SK-N-SH (cell line): ENCODE results near the gene KIF20B. TPM values are rescaled to one million over a fixed set of nuclear protein-coding genes. Genes with fewer than 3 reads are reported as not detected.

Experiments
- CTCF ChIA-PET: fragments of 300-600, 350-600 bp; formaldehyde crosslinking; extraction: SDS; loops from one replicate; lab custom pipeline; 2021; lab: Yijun Ruan, JAX
- POLR2A ChIA-PET: fragments of 350-600 bp; sonication (Branson Sonifier 250); formaldehyde crosslinking; extraction: SDS; loops from one replicate; lab custom pipeline; 2020; ENCODE audit warnings: antibody characterized with exemption, inconsistent platforms; lab: Yijun Ruan, JAX
- DNase-seq: peaks from one replicate; pipeline ENCODE4 v3.0.0; 2012
- H2AFZ ChIP-seq: fragments of 200-600 bp; sonication (generic); 2 replicates; pipeline ENCODE4 v1.8.1; 2016; ENCODE audit warnings: antibody characterized with exemption, mild to moderate bottlenecking, low read depth
- H3F3A ChIP-seq: fragments of 200-600 bp; sonication (generic); replicated peaks from 2 replicates; pipeline ENCODE3; 2016; ENCODE audit warnings: antibody characterized with exemption, mild to moderate bottlenecking; ENCODE audit not compliant: insufficient read depth
- H3K27ac ChIP-seq, 2 experiments: fragments of 200-500 bp in 1 of 2; fragments of 200-600 bp in 1 of 2; sonication (Bioruptor generic) in 1 of 2; sonication (generic), shearing (Covaris generic) in 1 of 2; 2 replicates each; pipeline versions ENCODE4 v1.5.1 to v1.6.1; 2014 to 2016; ENCODE audit warnings: low read depth in 2 of 2, inconsistent platforms in 1 of 2, low read length in 1 of 2, mild to moderate bottlenecking in 1 of 2, mixed read lengths in 1 of 2
- H3K27me3 ChIP-seq: fragments of 200-600 bp; sonication (generic), shearing (Covaris generic); 2 replicates; pipeline ENCODE4 v1.6.1; 2016; ENCODE audit warnings: mixed run types; ENCODE audit not compliant: insufficient read depth
- H3K36me3 ChIP-seq, 2 experiments: fragments of 200-500 bp in 1 of 2; fragments of 200-600 bp in 1 of 2; sonication (Bioruptor generic) in 1 of 2; sonication (generic) in 1 of 2; replicated peaks in 1 of 2; 2 replicates each; pipeline versions ENCODE3 to v1.5.1; 2014 to 2016; ENCODE audit warnings: low read length in 1 of 2, mild to moderate bottlenecking in 1 of 2; ENCODE audit not compliant: insufficient read depth in 2 of 2, control insufficient read depth in 1 of 2
- H3K4me1 ChIP-seq, 2 experiments: fragments of 200-500 bp in 1 of 2; fragments of 200-600 bp in 1 of 2; sonication (Bioruptor generic) in 1 of 2; sonication (generic), shearing (Covaris generic) in 1 of 2; 2 replicates each; pipeline versions ENCODE4 v1.5.1 to v1.6.1; 2014 to 2016; ENCODE audit warnings: low read depth in 1 of 2, low read length in 1 of 2, mixed run types in 1 of 2; ENCODE audit not compliant: insufficient read depth in 2 of 2, control insufficient read depth in 1 of 2
- H3K4me2 ChIP-seq: fragments of 200-600 bp; sonication (generic), shearing (Covaris generic); 2 replicates; pipeline ENCODE4 v1.6.1; 2017; ENCODE audit warnings: mixed run types
- H3K4me3 ChIP-seq, 2 experiments: fragments of 200-500 bp in 1 of 2; fragments of 200-600 bp in 1 of 2; sonication (Bioruptor generic) in 1 of 2; sonication (generic), shearing (Covaris generic) in 1 of 2; 2 replicates each; pipeline versions ENCODE4 v1.5.1 to v1.8.1; 2014 to 2016; ENCODE audit warnings: low read depth in 2 of 2, inconsistent platforms in 1 of 2, low read length in 1 of 2, mild to moderate bottlenecking in 1 of 2, mixed read lengths in 1 of 2, moderate library complexity in 1 of 2
- H3K79me2 ChIP-seq: fragments of 200-600 bp; sonication (generic); 2 replicates; pipeline ENCODE4 v1.8.1; 2017; ENCODE audit warnings: mild to moderate bottlenecking; ENCODE audit not compliant: insufficient read depth
- H3K9ac ChIP-seq: fragments of 200-600 bp; sonication (generic); 2 replicates; pipeline ENCODE4 v1.6.1; 2017; ENCODE audit warnings: mixed run types
- H3K9me2 ChIP-seq: fragments of 200-600 bp; sonication (generic); 2 replicates; pipeline ENCODE4 v1.6.1; 2017; ENCODE audit warnings: mixed run types
- H3K9me3 ChIP-seq: fragments of 200-600 bp; sonication (generic); 2 replicates; pipeline ENCODE4 v1.6.1; 2017; ENCODE audit warnings: mixed run types, mild to moderate bottlenecking, moderate library complexity
- H4K20me1 ChIP-seq: fragments of 200-600 bp; sonication (generic); 2 replicates; pipeline ENCODE4 v1.6.1; 2017; ENCODE audit warnings: mild to moderate bottlenecking, mixed run types; ENCODE audit not compliant: insufficient read depth
- FOSL2 ChIP-seq: IDR thresholded peaks from 2 replicates; pipeline ENCODE4 v1.4.0; 2012; ENCODE audit warnings: low read depth, mild to moderate bottlenecking, moderate library complexity, borderline replicate concordance
- FOXJ3 ChIP-seq: sonication (generic); formaldehyde crosslinking; IDR thresholded peaks from 2 replicates; pipeline ENCODE4 v1.5.1; 2020; ENCODE audit warnings: mild to moderate bottlenecking, missing genetic modification reagents
- NFIC ChIP-seq: IDR thresholded peaks from 2 replicates; pipeline ENCODE4 v1.4.0; 2012; ENCODE audit warnings: borderline replicate concordance
- NRF1 ChIP-seq: IDR thresholded peaks from 2 replicates; pipeline ENCODE4 v1.6.1; 2012; ENCODE audit warnings: low read depth, mild to moderate bottlenecking, low read length
- POLR2AphosphoS5 ChIP-seq: IDR thresholded peaks from 2 replicates; pipeline ENCODE4 v1.6.1; 2012; ENCODE audit warnings: low read depth, low read length
- RAD21 ChIP-seq: IDR thresholded peaks from 2 replicates; pipeline ENCODE4 v1.6.1; 2012; ENCODE audit warnings: mild to moderate bottlenecking, low read length
- RXRA ChIP-seq: IDR thresholded peaks from 2 replicates; pipeline ENCODE4 v1.4.0; 2012; ENCODE audit warnings: low read depth, mild to moderate bottlenecking, borderline replicate concordance
- SIN3A ChIP-seq: IDR thresholded peaks from 2 replicates; pipeline ENCODE4 v1.6.1; 2012; ENCODE audit warnings: low read depth, mild to moderate bottlenecking, low read length, moderate library complexity, borderline replicate concordance
- SMC3 ChIP-seq: IDR thresholded peaks from 2 replicates; pipeline ENCODE4 v1.6.1; 2012; ENCODE audit warnings: low read depth, low read length, improper control_type of control experiment
- YY1 ChIP-seq: IDR thresholded peaks from 2 replicates; pipeline ENCODE4 v1.4.0; 2012; ENCODE audit warnings: low read depth, mild to moderate bottlenecking
- WGBS: methylation state at CpG from one replicate; pipeline ENCODE4 v1.1.6; 2017; ENCODE audit warnings: low lambda C conversion rate; 5-methylcytosine and 5-hydroxymethylcytosine counted together
- polyA plus RNA-seq, 3 experiments: library from polyadenylated mRNA; depleted of rRNA; stranded (reverse); fragments of >200 nt; gene quantifications; 2 replicates each; pipeline ENCODE4 v1.2.3, GENCODE V29; 2012
- TF ChIP-seq, protein P1 (sequence below): fragments of 200-600 bp; sonication (generic); IDR thresholded peaks from 2 replicates; pipeline ENCODE4 v1.6.1; 2017; ENCODE audit warnings: antibody characterized with exemption, mild to moderate bottlenecking, moderate library complexity
- TF ChIP-seq, protein P2 (sequence below): fragments of 150-350 bp; IDR thresholded peaks from 2 replicates; pipeline ENCODE4 v1.6.1; 2017; ENCODE audit warnings: antibody characterized with exemption, low read length, low read depth, borderline replicate concordance
- TF ChIP-seq, protein P3 (sequence below): IDR thresholded peaks from 2 replicates; pipeline ENCODE4; 2012

KIF20B gene
- polyA plus RNA-seq, 1 of the 3 experiments (the other 2 are of a cell fraction): 1.5 TPM

DNA sequence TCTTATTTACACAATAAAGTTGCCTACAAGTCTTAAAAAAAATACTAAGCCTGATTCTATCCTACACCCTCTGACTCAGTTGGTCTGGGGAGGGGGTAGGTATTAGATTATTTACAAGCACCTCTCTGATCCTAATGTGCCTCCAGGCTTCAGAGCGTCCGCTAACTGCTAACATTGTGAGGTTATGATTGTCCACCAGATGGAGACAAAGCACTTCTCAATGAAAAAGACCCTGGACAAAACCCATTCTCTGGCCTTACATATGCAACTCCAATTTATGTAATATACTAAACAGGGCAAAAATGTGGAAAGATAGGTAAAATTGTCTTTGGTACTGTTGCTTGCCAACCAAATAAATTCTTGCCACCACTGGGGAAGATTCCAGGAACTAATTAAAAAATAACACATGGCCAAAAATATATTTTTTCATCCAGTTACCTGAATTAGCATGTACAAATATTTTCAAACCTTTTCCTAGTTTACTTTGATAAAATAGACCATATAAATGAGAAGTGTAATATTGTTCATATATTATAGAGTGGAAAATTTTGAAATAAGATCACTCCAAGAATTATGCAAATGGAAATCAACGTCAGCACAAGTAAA lies 92.4 kb downstream of the KIF20B start:
- ChIA-PET POLR2A (no interaction called here), CTCF (interaction anchor here (0.5 to 1.4 kb wide), 7 partner anchors 22 to 1072 kb away, joined by 3 to 5 read pairs (median 3); no protein-coding TSS in a partner anchor)
- Histone ChIP-seq H3K27ac (no peak overlapping the region), H3K36me3 (no peaks in the 10 kb centered on the region), H3K4me2 (no peak overlapping the region), H3F3A (no peaks in the 10 kb centered on the region), H4K20me1 (no peaks in the 10 kb centered on the region), H3K79me2 (no peaks in the 10 kb centered on the region), H3K9me3 (no peaks in the 10 kb centered on the region), H3K4me3 (no peak overlapping the region; a peak in 1 of 4 replicates), H2AFZ (no peak overlapping the region), H3K4me1 (no peaks in the 10 kb centered on the region), H3K27me3 (no peaks in the 10 kb centered on the region), H3K9ac (no peak overlapping the region), H3K9me2 (no peaks in the 10 kb centered on the region)
- peak; percentile 53 for DNase-seq
- TF ChIP-seq RAD21: peak; percentile 92
- TF ChIP-seq, protein P1, sequence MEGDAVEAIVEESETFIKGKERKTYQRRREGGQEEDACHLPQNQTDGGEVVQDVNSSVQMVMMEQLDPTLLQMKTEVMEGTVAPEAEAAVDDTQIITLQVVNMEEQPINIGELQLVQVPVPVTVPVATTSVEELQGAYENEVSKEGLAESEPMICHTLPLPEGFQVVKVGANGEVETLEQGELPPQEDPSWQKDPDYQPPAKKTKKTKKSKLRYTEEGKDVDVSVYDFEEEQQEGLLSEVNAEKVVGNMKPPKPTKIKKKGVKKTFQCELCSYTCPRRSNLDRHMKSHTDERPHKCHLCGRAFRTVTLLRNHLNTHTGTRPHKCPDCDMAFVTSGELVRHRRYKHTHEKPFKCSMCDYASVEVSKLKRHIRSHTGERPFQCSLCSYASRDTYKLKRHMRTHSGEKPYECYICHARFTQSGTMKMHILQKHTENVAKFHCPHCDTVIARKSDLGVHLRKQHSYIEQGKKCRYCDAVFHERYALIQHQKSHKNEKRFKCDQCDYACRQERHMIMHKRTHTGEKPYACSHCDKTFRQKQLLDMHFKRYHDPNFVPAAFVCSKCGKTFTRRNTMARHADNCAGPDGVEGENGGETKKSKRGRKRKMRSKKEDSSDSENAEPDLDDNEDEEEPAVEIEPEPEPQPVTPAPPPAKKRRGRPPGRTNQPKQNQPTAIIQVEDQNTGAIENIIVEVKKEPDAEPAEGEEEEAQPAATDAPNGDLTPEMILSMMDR: peak; percentile 86
- TF ChIP-seq SMC3: peak; percentile 75
- no peak for TF ChIP-seq FOXJ3 (CRISPR knock-in tag)
- TF ChIP-seq NFIC: no peak
- WGBS: 32% methylated on average over 3 of the region's 3 CpGs

DNA sequence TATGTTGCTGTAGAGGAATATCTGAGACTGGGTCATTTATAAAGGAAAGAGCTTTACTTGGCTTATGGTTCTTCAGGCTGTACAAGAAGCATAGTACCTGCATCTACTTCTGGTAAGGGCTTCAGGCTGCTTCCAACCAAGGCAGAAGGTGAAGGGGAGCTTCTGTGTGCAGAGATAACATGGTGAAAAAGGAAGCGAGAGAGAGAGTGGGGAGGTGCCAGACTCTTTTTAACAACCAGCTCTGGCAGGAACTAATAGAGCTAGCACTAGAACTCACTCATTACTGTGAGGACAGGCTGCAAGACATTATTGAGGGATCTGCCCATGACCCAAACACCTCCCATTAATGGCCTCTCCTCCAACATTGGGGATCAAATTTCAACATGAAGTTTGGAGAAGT lies 94.5 kb downstream of the KIF20B start:
- no peaks in the 10 kb centered on the region for H3K4me1 ChIP-seq
- no peak for DNase-seq
- H3F3A ChIP-seq: no peaks in the 10 kb centered on the region
- H3K9ac ChIP-seq: no peak overlapping the region
- H4K20me1 ChIP-seq: no peaks in the 10 kb centered on the region
- ChIA-PET CTCF (interaction anchor here (1.5 to 1.6 kb wide), 2 partner anchors 14 to 24 kb away, joined by 4 to 5 read pairs; no protein-coding TSS in a partner anchor), POLR2A (no interaction called here)
- H3K36me3 ChIP-seq: no peaks in the 10 kb centered on the region
- no peak overlapping the region for H3K4me2 ChIP-seq
- H3K9me2 ChIP-seq: no peaks in the 10 kb centered on the region
- no peak overlapping the region for H3K27ac ChIP-seq
- no peak overlapping the region for H2AFZ ChIP-seq
- no peaks in the 10 kb centered on the region for H3K79me2 ChIP-seq
- 71% methylated on average over 1 of the region's 1 CpG for WGBS
- no peaks in the 10 kb centered on the region for H3K9me3 ChIP-seq
- no peak for TF ChIP-seq SIN3A
- no peak for TF ChIP-seq FOSL2
- TF ChIP-seq, protein P2, sequence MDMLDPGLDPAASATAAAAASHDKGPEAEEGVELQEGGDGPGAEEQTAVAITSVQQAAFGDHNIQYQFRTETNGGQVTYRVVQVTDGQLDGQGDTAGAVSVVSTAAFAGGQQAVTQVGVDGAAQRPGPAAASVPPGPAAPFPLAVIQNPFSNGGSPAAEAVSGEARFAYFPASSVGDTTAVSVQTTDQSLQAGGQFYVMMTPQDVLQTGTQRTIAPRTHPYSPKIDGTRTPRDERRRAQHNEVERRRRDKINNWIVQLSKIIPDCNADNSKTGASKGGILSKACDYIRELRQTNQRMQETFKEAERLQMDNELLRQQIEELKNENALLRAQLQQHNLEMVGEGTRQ: no peak
- TF ChIP-seq RXRA: no peak
- no peak for TF ChIP-seq YY1
- TF ChIP-seq POLR2AphosphoS5: no peak
- TF ChIP-seq NRF1: no peak
- TF ChIP-seq, protein P3, sequence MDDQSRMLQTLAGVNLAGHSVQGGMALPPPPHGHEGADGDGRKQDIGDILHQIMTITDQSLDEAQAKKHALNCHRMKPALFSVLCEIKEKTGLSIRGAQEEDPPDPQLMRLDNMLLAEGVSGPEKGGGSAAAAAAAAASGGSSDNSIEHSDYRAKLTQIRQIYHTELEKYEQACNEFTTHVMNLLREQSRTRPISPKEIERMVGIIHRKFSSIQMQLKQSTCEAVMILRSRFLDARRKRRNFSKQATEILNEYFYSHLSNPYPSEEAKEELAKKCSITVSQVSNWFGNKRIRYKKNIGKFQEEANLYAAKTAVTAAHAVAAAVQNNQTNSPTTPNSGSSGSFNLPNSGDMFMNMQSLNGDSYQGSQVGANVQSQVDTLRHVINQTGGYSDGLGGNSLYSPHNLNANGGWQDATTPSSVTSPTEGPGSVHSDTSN: no peak
- no peak overlapping the region for H3K4me3 ChIP-seq
- H3K27me3 ChIP-seq: no peaks in the 10 kb centered on the region
